Effector CD8-positive, alpha-beta T cell (primary cell): ENCODE measurements around the gene BICDL2.
A peak's percentile ranks its signal among the peaks of the same experiment; 100 is the strongest.

Experiments used
- DNase-seq: peaks from one replicate; lab custom pipeline; 2025; lab: John Stamatoyannopoulos, UW

The BICDL2 gene

GRCh38 chr16:3010510-3010909 is 26.2 kb downstream of the BICDL2 start:
- DNase-seq: no peak

DNA sequence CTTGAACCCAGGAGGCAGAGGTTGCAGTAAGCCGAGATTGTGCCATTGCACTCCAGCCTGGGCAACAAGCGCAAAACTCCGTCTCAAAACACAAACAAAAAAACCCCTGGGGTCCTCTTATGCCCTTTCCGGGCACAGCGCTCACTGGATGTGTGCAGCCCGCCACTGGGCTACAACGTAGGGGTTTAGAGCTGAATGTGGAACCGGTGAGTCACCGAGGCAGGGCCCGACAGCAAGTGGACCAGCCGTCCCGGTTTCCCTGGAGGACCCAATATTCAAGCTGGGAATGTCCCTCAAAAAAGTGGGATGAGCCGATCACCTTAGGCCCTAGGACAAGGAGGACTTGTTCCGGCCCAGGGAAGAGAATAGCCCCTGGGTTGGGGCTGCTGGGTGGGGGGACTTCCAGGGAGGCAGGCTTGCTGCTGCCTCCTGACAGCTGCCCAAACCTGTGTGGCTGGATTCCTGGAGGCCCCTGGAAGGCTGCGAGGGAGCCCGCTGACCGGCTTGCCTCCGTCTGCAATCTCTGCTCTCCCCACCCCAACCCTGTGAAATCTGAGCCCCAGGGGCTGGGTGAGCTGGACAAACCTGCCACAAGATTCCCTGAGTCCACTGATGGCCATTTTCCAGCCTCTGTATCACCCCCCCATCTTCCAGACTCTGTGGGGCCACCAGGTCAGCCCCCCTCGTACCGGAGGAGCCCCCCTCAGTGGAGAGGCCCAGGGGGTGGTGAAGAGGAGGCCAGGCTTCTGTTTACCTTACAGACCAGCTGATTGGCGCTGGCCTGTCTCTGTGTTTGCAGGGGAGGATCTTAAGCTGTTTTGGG is 27.0 kb downstream of the BICDL2 start:
- no peak for DNase-seq

DNA sequence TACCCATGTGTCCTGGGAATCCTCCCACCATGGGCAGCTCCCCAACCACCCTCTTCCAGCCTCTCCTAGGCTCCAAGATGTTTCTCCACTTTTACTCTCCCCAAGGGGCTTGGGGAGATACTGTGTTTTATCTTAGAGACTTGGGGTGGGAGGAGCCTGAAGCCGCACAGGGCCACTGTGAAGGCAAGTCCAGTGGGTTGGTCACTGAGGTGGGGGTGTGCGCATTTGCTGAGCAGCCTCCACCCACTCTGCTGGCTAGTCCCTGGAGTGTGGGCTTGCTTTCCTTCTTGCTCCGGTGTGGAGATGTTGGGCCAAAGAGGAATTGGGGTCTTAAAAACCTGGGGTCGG is 28.1 kb downstream of the BICDL2 start:
- DNase-seq: no peak

- no peak for DNase-seq
Measured at GRCh38 chr16:3007957-3008689, 28.6 kb downstream of the BICDL2 start.

DNA sequence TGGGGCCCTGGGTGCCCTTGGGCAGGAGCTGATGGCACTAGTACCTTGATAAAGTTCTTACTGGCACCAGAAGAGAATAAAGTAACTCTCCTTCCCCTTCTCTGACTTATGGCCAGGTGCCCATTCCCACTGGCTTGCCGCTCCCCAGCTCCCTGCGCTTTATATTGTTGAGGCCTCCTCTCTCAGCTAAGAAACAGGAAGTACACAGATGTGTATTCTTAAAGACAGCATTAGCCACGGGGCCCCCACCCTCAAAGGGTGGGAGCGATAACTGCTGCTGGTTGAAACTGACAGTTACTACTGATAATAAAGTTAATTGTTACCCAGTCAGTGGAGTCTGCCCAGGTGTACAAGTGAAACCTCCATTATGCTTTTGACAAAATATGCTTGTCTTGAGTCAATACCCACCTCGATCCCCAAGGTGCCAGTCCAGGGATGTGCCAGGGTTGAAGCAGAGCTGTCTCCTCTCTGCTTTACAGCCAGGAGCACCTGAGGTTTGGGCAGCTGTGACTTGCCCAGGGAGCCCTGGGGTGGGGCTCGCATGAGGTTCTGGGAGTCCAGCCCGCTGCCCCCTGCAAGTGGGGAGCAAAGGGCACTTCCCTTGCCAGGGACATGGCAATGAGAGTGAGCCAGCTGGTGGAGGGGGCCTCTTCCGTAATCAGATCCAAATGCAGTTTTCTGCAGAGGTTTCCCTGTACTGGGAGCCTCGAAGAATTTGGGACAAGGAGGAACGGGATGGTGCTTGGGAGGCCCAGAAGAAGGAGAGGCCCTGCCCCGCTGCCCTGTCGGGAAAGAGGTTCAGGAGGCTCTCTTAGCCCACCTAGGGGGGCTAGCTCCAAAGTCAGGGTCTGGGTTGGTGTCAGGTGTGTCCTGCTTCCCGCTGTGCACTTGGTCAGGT is 29.4 kb downstream of the BICDL2 start:
- DNase-seq: no peak

DNA sequence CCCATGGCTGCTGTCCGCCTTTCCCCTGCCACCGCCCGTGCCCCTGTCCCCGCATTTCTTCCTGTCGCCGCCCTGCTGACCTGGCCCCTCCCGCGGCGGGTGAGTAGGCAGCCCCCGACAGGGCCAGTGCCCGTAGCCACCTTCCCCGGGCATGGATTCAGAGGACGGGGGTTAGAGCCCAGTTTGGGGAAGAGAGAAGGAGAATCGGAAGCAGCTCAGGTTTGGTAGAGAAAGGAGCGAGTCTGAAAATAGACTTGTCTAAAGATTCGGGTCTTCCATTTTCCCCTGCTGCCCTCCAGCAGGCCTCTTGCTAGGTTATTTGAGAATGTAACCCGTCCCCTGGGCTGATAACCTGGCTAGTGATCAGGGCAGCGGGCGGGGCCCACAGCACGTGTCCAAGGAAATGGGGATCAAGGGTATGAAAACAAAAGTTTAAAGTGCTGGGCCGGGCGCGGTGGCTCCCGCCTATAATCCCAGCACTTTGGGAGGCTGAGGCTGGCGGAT is 31.9 kb downstream of the BICDL2 start:
- DNase-seq: no peak

- no peak for DNase-seq
Measured at GRCh38 chr16:3004319-3004718, 32.4 kb downstream of the BICDL2 start.

- peak; percentile 90 for DNase-seq
Measured at GRCh38 chr16:3003582-3004270, 33.0 kb downstream of the BICDL2 start.

GRCh38 chr16:3001316-3001715 is 35.4 kb downstream of the BICDL2 start:
- no peak for DNase-seq

DNA sequence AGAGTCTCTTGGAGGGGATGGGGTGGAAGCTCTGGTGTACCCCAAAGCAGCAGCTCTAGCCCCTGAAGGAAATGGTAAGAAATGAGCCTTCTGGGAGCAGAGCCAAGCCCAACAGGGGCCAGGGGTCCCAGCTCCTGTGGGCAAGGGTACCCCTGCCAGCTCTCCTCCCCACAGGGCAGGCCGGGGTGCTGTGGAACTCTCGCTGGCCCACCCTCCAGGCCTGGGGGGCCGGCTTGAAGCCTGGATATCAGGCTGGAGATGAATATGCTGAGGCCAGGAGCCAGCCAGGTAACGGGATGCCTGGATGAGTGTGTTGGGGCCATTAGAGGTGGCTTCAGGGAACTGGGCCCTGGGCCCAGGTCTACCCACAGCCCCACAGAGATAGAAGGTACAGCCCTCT is 36.2 kb downstream of the BICDL2 start:
- no peak for DNase-seq

DNA sequence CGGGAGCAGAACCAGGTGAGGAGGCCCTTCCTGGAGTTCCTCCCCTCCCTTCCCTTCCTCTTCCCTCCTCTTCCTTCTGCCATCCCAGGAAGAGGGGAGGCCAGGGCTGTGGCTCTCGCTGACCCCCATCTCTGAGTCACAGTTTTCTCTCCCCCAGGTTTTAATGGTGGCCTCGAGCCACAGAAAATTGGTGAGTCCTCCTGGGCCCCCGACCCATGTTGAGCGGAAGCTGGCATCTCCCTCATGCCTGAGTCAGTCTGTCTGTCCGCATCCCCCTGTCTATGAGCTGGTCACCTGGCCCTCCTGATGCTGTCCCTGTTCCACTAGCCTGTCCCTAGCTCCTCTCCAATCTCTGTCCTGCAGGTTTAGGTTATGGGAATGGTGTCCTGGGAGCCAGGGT is 36.8 kb downstream of the BICDL2 start:
- DNase-seq: no peak

DNA sequence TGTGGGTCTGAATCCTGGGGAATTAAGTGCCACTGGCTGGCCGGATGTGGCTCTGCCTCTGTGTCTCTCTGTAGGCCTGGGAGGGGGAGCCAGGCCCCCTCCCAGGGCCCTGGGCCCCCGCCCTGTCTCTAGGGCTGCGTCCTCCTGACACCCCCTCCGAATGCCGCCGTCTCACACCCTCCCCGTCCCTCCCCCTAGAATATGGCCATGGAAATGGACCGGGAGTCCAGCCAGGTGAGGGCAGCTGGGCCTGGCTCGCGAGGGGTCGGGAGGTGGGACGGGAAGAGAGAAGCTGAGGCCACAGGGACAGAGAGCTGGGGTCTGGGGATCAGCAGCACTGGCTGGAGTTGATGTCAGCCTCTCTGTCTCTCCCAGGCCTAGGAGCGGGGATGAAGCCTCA is 40.4 kb downstream of the BICDL2 start:
- no peak for DNase-seq

- DNase-seq: no peak
Measured at GRCh38 chr16:2992383-2993081, 44.2 kb downstream of the BICDL2 start.

DNA sequence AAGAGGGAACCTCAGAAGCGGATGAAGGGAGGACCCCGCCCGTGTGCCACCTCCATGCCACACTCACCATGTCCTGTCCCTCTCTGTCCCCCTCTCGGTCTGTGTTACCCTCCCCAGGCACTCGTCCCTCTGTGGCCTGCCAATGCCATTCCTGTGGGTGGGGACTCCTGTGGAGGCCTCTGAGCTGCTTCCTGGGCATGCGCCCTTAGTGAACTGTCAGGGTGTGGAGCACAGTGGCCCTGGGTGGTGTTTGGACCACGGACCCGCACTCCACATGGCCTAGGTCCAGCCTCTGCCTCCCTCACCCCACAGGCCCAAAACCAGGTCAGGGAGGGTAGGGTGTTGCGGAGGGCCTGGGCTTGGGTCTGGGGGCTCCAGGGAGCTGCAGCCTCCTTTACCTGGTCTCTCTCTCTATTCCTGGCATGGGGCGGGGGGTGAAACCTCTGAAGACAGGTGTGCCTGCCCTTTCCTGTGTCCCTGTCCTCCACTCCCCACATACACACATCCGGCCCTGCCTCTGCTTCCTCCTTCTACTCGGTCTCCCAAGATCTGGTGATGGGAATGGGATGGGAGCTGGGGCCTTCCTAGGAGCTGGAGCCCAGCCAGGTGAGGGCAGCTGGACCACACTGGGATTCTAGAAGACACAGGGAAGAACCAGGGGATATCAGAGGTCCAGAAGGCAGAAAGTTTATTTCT is 45.0 kb downstream of the BICDL2 start:
- no peak for DNase-seq

DNA sequence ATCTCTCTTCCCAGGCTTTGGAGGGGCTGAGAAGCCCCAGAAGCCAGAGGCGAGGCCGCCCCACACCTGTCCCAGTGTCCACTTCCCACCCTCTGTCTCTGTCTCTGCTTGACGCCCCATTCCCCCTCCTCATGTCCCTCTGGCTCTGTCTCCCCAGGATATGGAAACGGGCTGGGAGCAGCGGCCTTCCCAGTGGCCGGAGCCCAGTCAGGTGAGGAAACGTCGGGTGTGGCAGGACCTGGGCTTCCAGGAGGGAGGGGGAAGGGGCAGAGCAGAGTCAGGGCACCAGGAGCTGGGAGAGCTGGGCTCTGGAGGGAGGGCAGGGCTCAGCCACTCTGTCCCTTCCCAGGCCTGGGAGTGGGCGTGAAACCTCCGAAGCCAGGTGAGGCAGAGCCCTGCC is 45.9 kb downstream of the BICDL2 start:
- no peak for DNase-seq

- DNase-seq: no peak
Measured at GRCh38 chr16:2988590-2989099, 48.1 kb downstream of the BICDL2 start.

- no peak for DNase-seq
Measured at GRCh38 chr16:2987833-2988232, 48.9 kb downstream of the BICDL2 start.

- no peak for DNase-seq
Measured at GRCh38 chr16:2987286-2987685, 49.5 kb downstream of the BICDL2 start.

DNA sequence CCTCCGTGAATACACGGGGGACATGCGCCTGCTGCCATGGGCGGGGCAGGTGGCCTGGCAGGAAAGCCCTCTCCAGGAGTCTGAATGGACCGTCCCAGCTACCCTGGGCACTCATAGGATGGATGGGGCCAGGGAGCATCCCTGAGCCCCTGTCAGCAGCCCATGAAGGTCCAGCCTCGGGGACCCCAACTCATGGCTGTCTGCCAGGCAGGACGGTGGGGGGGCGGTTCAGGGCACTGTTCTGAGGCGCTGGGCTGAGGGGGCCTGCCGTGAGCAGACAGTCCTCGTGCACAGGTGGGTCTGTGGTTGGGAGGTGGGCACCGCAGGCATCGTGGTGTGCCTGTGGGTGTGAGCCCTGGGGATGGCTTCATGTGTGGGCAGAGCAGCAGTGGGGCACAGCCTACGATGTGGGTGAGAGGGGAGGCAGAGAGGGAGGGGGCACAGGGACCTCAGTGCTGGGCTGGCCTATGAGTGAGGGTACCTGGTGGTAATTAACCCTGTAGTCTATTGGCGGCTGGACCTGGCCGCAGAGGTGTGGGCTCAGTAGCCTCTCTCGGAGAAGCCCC is 50.0 kb downstream of the BICDL2 start:
- DNase-seq: no peak

DNA sequence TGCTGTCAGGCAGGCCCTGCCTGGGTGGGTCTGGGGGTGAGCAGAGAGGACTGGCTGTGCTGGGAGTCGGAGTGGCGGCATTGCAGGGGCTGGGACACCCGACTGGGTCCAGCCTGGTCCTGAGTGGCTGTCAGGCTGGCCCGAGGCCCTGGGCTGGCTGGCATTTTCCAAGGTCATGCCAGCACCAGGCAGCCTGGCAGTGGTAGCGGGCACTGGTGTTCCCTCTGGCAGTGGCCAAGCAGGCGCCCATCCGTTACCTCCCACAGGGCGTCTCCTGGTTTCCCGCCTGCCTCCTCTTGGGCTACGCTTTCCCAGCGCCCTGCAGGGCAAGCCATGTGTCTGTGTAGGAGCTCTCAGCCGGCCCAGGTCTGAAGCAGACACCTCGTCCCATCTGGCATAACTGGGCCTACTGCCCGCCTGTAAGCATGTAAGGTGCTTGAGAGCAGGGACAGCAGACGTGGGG is 50.8 kb downstream of the BICDL2 start:
- DNase-seq: no peak
